Upper lobe of right lung (tissue), 1 donor: Measurements from ENCODE around the gene NDC80. TPM values are rescaled to one million over a fixed set of nuclear protein-coding genes. Genes with fewer than 3 reads are reported as not detected.

ENCODE experiments used
- ATAC-seq: fragments of 200-7000 bp; cut with Tn5 transposase; one replicate; pipeline ENCODE4 v1.9.1; 2020; ENCODE audit warnings: mild to moderate bottlenecking, moderate library complexity
- DNase-seq: peaks from one replicate; pipeline ENCODE4 v3.0.0-alpha.2; 2020
- H3K27ac ChIP-seq: fragments of 200-600 bp; one replicate; pipeline ENCODE4 v1.8.0; 2022
- H3K27me3 ChIP-seq: fragments of 200-600 bp; one replicate; pipeline ENCODE4 v1.8.0; 2022; ENCODE audit warnings: mild to moderate bottlenecking
- H3K36me3 ChIP-seq: fragments of 200-600 bp; one replicate; pipeline ENCODE4 v1.8.0; 2022
- H3K4me1 ChIP-seq: fragments of 200-600 bp; one replicate; pipeline ENCODE4 v1.8.0; 2022
- H3K4me3 ChIP-seq: fragments of 200-600 bp; one replicate; pipeline ENCODE4 v1.8.0; 2022; ENCODE audit warnings: mild to moderate bottlenecking
- H3K9me3 ChIP-seq: fragments of 200-600 bp; one replicate; pipeline ENCODE4 v1.8.0; 2022
- CTCF ChIP-seq: fragments of 200-600 bp; IDR thresholded peaks from one replicate; pipeline ENCODE4 v1.8.0; 2022; ENCODE audit warnings: antibody characterized with exemption
- intact Hi-C: fragments of 100-400 bp; cut with DNase I; formaldehyde crosslinking; loops from one replicate; pipeline ENCODE4 v1.11.0; 2022
- total RNA-seq: library from RNA; stranded (reverse); fragmentation: NEBNext Ultra II Directional; extraction: Animal tissue kit (Norgen Biotek cat#: 25700); gene quantifications from one replicate; pipeline ENCODE4 v1.2.1, GENCODE V29; 2021
- donor health status: DM: no; HTN: yes; CAD: no; lungs with severe emphysema.

Gene NDC80
- total RNA-seq, 1 donor from 2014 or later: 0.69 TPM

- Histone ChIP-seq H3K9me3 (no peaks in the 10 kb centered on the region), H3K27ac (no peak overlapping the region), H3K4me1 (no peaks in the 10 kb centered on the region), H3K27me3 (no peaks in the 10 kb centered on the region), H3K4me3 (no peak overlapping the region), H3K36me3 (no peaks in the 10 kb centered on the region)
- DNase-seq (no peak), ATAC-seq (no peak)
- TF ChIP-seq CTCF: no peak
- intact Hi-C loops: no loop called here
These were observed 53.9 kb downstream of the NDC80 start for GRCh38 chr18:2625217-2625616.

GRCh38 chr18:2627821-2628276, 56.5 kb downstream of the NDC80 start:
- Histone ChIP-seq H3K27ac (no peak overlapping the region), H3K27me3 (no peaks in the 10 kb centered on the region), H3K4me1 (no peaks in the 10 kb centered on the region), H3K4me3 (no peak overlapping the region), H3K9me3 (no peaks in the 10 kb centered on the region), H3K36me3 (no peaks in the 10 kb centered on the region)
- DNase-seq (no peak), ATAC-seq (peak; percentile 59)
- intact Hi-C loops: no loop called here
- TF ChIP-seq CTCF: no peak

- TF ChIP-seq CTCF: no peak
- H3K4me3 ChIP-seq: no peak overlapping the region
- H3K4me1 ChIP-seq: no peaks in the 10 kb centered on the region
- no peak overlapping the region for H3K27ac ChIP-seq
- ATAC-seq: no peak
- intact Hi-C loops: no loop called here
- H3K9me3 ChIP-seq: no peaks in the 10 kb centered on the region
- no peaks in the 10 kb centered on the region for H3K36me3 ChIP-seq
- no peak for DNase-seq
- H3K27me3 ChIP-seq: no peaks in the 10 kb centered on the region
These were observed 57.6 kb downstream of the NDC80 start for GRCh38 chr18:2629003-2629402.

GRCh38 chr18:2635586-2635985, 64.2 kb downstream of the NDC80 start:
- DNase-seq (no peak), ATAC-seq (no peak)
- TF ChIP-seq CTCF: no peak
- intact Hi-C loops: no loop called here
- H3K4me1 ChIP-seq: peaks cover 13% of the 10 kb centered on the region
- no peaks in the 10 kb centered on the region for H3K36me3 ChIP-seq
- peak overlapping the region; percentile 88 for H3K27ac ChIP-seq
- no peaks in the 10 kb centered on the region for H3K9me3 ChIP-seq
- H3K27me3 ChIP-seq: no peaks in the 10 kb centered on the region
- H3K4me3 ChIP-seq: no peak overlapping the region

GRCh38 chr18:2636126-2636631, 64.8 kb downstream of the NDC80 start:
- Histone ChIP-seq H3K9me3 (no peaks in the 10 kb centered on the region), H3K4me1 (peaks cover 13% of the 10 kb centered on the region), H3K27ac (peak overlapping the region; percentile 88), H3K27me3 (no peaks in the 10 kb centered on the region), H3K4me3 (peak overlapping the region; percentile 16), H3K36me3 (no peaks in the 10 kb centered on the region)
- DNase-seq: no peak
- TF ChIP-seq CTCF: no peak
- intact Hi-C loops: no loop called here
- ATAC-seq: peak; percentile 17

GRCh38 chr18:2641638-2642037, 70.3 kb downstream of the NDC80 start:
- ATAC-seq: peak; percentile 72

More at GRCh38 chr18:2641638-2642037, 70.3 kb downstream of the NDC80 start:
- TF ChIP-seq CTCF: no peak
- H3K4me1 ChIP-seq: peaks cover 10% of the 10 kb centered on the region
- H3K4me3 ChIP-seq: peak overlapping the region; percentile 15
- no peaks in the 10 kb centered on the region for H3K27me3 ChIP-seq
- H3K9me3 ChIP-seq: no peaks in the 10 kb centered on the region
- peak overlapping the region; percentile 38 for H3K27ac ChIP-seq
- intact Hi-C loops: no loop called here
- H3K36me3 ChIP-seq: no peaks in the 10 kb centered on the region
- no peak for DNase-seq
